Skeletal muscle tissue (tissue), 4 donors: Measurements from ENCODE around the gene KRT8. TPM values are rescaled to one million over a fixed set of nuclear protein-coding genes. Genes with fewer than 3 reads are reported as not detected.
A peak's percentile ranks its signal among the peaks of the same experiment; 100 is the strongest.
"Not testable (repeated sequence)": the region's sequence is repeated elsewhere in the genome, so short reads cannot be mapped to it uniquely, and the experiment has no call there.

Source experiments
- H3K27ac ChIP-seq: one replicate; pipeline ENCODE4 v1.7.0; 2013; ENCODE audit warnings: mild to moderate bottlenecking, low read depth, low read length, inconsistent platforms
- H3K27me3 ChIP-seq, 3 donors: one replicate each; pipeline ENCODE4 v1.7.0; 2013; ENCODE audit warnings: low read length in 3 of 3; ENCODE audit not compliant: control insufficient read depth in 3 of 3, insufficient read depth in 3 of 3
- H3K36me3 ChIP-seq, 3 donors: one replicate each; pipeline ENCODE4 v1.7.0; 2013; ENCODE audit warnings: low read length in 3 of 3; ENCODE audit not compliant: control insufficient read depth in 3 of 3, insufficient read depth in 3 of 3
- H3K4me1 ChIP-seq, 3 donors: one replicate each; pipeline ENCODE4 v1.7.0; 2013; ENCODE audit warnings: low read length in 3 of 3, mild to moderate bottlenecking in 3 of 3; ENCODE audit not compliant: control insufficient read depth in 3 of 3, insufficient read depth in 3 of 3
- H3K4me3 ChIP-seq, 3 donors: one replicate each; pipeline ENCODE4 v1.7.0; 2013; ENCODE audit warnings: low read length in 3 of 3
- H3K9ac ChIP-seq, 3 donors: one replicate each; pipeline ENCODE4 v1.7.0; 2013; ENCODE audit warnings: low read length in 3 of 3, mild to moderate bottlenecking in 3 of 3, moderate library complexity in 2 of 3, low read depth in 1 of 3
- H3K9me3 ChIP-seq, 3 donors: one replicate each; pipeline ENCODE4 v1.7.0; 2013; ENCODE audit warnings: low read length in 3 of 3; ENCODE audit not compliant: control insufficient read depth in 3 of 3
- total RNA-seq: library from RNA; depleted of rRNA; stranded (reverse); fragments of >200 nt; gene quantifications from one replicate; pipeline ENCODE4 v1.2.3, GENCODE V29; 2014
- donor health status: Osteomylitis.

The KRT8 gene
- total RNA-seq, 1 donor from 2014 or later: 1.6 TPM

DNA sequence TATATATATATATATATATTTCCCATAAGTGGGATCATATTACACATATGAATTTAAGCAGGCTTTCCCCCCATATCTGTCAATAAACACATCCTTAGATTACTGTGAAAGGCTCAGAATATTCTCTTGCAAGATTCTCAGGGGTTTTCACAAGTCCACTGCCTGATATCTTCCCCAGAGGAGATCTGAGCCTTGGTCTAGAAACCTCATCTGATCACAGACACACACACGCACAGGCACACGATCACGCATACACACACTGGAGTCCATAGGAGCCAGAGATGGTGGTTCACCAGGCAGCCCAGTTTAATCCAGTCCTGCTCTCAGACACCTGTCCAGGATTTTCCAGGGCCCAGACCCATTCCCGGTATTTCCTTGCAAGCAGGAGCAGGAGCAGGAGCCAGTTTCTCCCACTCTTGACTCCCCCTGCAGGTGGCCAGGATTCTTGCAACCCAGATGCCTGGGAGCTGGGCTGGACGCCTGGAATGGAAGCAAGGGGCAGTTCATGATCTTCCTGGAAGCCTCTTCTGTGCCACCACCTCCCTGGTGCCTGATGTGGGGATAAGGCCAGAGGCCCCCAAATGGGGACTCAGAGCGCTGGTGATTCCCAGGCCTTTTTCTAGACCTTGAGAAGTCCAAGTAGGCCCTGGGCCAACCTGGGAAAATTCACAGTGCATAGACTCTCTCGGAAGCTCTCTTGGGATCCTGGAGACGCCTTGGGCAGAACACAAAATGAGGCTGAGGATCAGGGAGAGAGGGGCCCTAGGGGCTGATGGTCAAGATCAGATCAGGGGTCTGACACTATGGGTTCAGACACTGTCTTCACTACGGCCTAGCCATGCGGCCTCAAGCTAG is 39.6 kb downstream of the KRT8 start:
- Histone ChIP-seq H3K9me3 (no peaks in the 10 kb centered on the region), H3K4me3 (no peak overlapping the region), H3K36me3 (no peaks in the 10 kb centered on the region), H3K4me1 (no peaks in the 10 kb centered on the region), H3K9ac (peak overlapping the region in 1 of 3 donors; percentile 33), H3K27ac (no peak overlapping the region), H3K27me3 (no peaks in the 10 kb centered on the region)

GRCh38 chr12:52862023-52862422 is 42.9 kb downstream of the KRT8 start:
- no peaks in the 10 kb centered on the region for H3K36me3 ChIP-seq
- no peak overlapping the region for H3K27ac ChIP-seq
- H3K4me1 ChIP-seq: peaks cover 0 to 5% (median 0%) of the 10 kb centered on the region in 3 donors
- no peak overlapping the region for H3K4me3 ChIP-seq
- peaks cover 0 to 5% (median 0%) of the 10 kb centered on the region in 3 donors for H3K27me3 ChIP-seq
- no peaks in the 10 kb centered on the region for H3K9me3 ChIP-seq
- H3K9ac ChIP-seq: no peak overlapping the region

DNA sequence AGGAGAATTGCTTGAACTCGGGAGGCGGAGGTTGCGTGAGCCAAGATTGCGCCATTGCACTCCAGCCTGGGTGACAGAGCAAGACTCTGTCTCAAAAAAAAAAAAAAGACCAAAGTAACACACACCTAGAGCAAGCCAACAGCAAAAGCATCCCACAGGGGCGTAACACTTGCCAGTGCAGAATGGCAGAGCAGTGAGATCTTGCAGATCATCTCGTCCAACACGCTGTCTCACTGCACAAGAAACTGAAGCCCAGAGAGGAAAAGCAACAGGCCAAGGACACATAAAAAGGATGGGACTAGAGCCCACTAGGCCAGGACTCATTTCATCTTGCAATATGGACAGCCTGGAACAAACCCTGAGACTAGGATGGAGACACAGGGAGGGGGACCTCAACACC is 43.4 kb downstream of the KRT8 start:
- H3K27me3 ChIP-seq: peaks cover 0 to 10% (median 0%) of the 10 kb centered on the region in 3 donors
- H3K4me1 ChIP-seq: peaks cover 0 to 5% (median 0%) of the 10 kb centered on the region in 3 donors
- H3K9me3 ChIP-seq: no peaks in the 10 kb centered on the region
- H3K27ac ChIP-seq: no peak overlapping the region
- H3K4me3 ChIP-seq: no peak overlapping the region
- no peak overlapping the region for H3K9ac ChIP-seq
- H3K36me3 ChIP-seq: no peaks in the 10 kb centered on the region

- Histone ChIP-seq H3K27me3 (peaks cover 0 to 10% (median 0%) of the 10 kb centered on the region in 3 donors), H3K9ac (no peak overlapping the region), H3K36me3 (no peaks in the 10 kb centered on the region), H3K9me3 (no peaks in the 10 kb centered on the region), H3K4me1 (peaks cover 0 to 5% (median 0%) of the 10 kb centered on the region in 3 donors), H3K4me3 (no peak overlapping the region), H3K27ac (no peak overlapping the region)
These were observed 44.6 kb downstream of the KRT8 start for GRCh38 chr12:52860102-52860823.

- peaks cover 0 to 5% (median 0%) of the 10 kb centered on the region in 3 donors for H3K4me1 ChIP-seq
- peaks cover 0 to 13% (median 0%) of the 10 kb centered on the region in 3 donors for H3K27me3 ChIP-seq
- H3K27ac ChIP-seq: no peak overlapping the region
- no peaks in the 10 kb centered on the region for H3K36me3 ChIP-seq
- no peak overlapping the region for H3K9ac ChIP-seq
- H3K4me3 ChIP-seq: no peak overlapping the region
- no peaks in the 10 kb centered on the region for H3K9me3 ChIP-seq
These were observed 47.4 kb downstream of the KRT8 start for GRCh38 chr12:52857500-52857899.

GRCh38 chr12:52856787-52857186 is 48.1 kb downstream of the KRT8 start:
- H3K36me3 ChIP-seq: no peaks in the 10 kb centered on the region
- no peak overlapping the region for H3K9ac ChIP-seq
- H3K9me3 ChIP-seq: no peaks in the 10 kb centered on the region
- no peak overlapping the region for H3K27ac ChIP-seq
- H3K27me3 ChIP-seq: peaks cover 0 to 13% (median 0%) of the 10 kb centered on the region in 3 donors
- H3K4me1 ChIP-seq: peaks cover 0 to 5% (median 0%) of the 10 kb centered on the region in 3 donors
- no peak overlapping the region for H3K4me3 ChIP-seq

DNA sequence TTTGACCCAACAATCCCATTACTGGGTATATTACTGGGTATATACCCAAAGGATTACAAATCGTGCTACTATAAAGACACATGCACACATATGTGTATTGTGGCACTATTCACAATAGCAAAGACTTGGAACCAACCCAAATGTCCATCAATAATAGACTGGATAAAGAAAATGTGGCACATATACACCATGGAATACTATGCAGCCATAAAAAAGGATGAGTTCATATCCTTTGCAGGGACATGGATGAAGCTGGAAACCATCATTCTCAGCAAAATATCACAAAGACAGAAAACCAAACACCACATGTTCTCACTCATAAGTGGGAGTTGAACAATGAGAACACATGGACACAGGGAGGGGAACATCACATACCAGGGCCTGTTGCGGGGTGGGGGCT is 48.8 kb downstream of the KRT8 start:
- H3K27me3 ChIP-seq: peaks cover 0 to 13% (median 2%) of the 10 kb centered on the region in 3 donors
- H3K9ac ChIP-seq, H3K4me1 ChIP-seq, H3K27ac ChIP-seq, H3K4me3 ChIP-seq, H3K36me3 ChIP-seq, H3K9me3 ChIP-seq: not testable (repeated sequence)

DNA sequence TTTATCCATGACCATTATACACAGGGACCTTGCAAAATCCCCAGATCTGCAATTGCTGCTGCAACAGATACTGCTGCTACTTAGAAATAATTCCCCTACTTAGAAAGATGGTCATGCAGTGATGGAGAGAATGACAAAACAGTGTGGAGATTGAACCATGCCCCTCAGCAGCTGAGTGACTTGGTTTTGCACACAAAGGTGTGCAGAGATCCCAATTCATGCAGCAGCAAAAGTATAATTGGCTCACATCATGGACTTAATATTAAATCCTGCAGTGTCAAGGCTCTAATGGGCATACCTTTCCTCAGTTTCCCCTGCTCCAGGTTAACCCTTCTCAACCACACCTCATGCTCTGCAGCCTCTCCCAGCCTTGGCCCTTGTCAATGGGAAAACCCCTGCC is 53.1 kb downstream of the KRT8 start:
- H3K4me3 ChIP-seq: no peak overlapping the region
- peaks cover 0 to 26% (median 11%) of the 10 kb centered on the region in 3 donors for H3K27me3 ChIP-seq
- no peaks in the 10 kb centered on the region for H3K9me3 ChIP-seq
- H3K36me3 ChIP-seq: no peaks in the 10 kb centered on the region
- no peak overlapping the region for H3K27ac ChIP-seq
- no peak overlapping the region for H3K9ac ChIP-seq
- no peaks in the 10 kb centered on the region for H3K4me1 ChIP-seq

DNA sequence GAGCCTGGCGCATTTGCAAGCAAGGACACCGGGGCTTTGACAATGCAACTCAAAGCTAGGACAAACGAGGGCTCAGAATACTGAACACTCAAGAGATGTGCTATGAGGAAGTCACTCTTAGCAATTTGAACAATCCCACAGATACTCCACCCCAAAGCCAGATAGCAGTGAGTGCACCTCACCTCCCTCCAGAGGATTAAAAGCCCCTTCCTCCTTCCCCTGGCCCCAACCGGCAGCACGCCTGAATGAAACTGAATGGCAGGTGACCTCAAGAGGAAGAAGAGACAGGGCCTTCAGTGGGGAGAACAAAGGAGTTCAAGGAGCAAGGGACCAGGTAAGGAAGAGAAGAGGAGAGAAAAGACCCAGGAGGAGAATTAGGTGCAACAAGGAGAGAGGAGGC is 54.2 kb downstream of the KRT8 start:
- Histone ChIP-seq H3K9ac (no peak overlapping the region), H3K4me3 (no peak overlapping the region), H3K27ac (no peak overlapping the region), H3K36me3 (no peaks in the 10 kb centered on the region), H3K27me3 (peaks cover 0 to 27% (median 17%) of the 10 kb centered on the region in 3 donors), H3K9me3 (no peaks in the 10 kb centered on the region), H3K4me1 (no peaks in the 10 kb centered on the region)

DNA sequence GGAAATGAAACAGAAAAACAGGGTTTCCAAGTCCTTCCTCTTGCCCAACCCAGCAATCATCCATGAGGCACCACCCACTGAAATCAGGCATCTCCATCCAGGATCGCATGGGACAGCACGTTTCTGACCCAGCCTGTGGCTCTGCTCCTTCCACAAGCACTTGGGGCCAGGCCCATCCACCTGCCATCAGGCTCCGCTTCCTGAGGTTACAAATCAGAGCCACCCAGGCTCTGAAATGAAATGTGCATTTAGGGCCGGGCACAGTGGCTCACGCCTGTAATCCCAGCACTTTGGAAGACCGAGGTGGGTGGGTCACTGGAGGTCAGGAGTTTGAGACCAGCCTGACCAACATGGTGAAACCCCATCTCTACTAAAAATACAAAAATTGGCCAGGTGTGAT is 55.4 kb downstream of the KRT8 start:
- no peak overlapping the region for H3K4me3 ChIP-seq
- H3K4me1 ChIP-seq: no peaks in the 10 kb centered on the region
- no peaks in the 10 kb centered on the region for H3K9me3 ChIP-seq
- peaks cover 0 to 27% (median 17%) of the 10 kb centered on the region in 3 donors for H3K27me3 ChIP-seq
- no peak overlapping the region for H3K9ac ChIP-seq
- no peaks in the 10 kb centered on the region for H3K36me3 ChIP-seq
- H3K27ac ChIP-seq: no peak overlapping the region
